Gastrocnemius medialis (tissue), 4 donors: Measurements from ENCODE around the gene POC5.

ENCODE experiments used
- CTCF ChIP-seq, 5 experiments: fragments of 450-650 bp in 3 of 5; fragments of 200-600 bp in 2 of 5; sonication (generic) in 2 of 5; IDR thresholded peaks in 4 of 5; conservative IDR thresholded peaks in 1 of 5; 1 replicate in 4 of 5; 2 replicates in 1 of 5; pipeline ENCODE4 v1.5.1; 2016 to 2019; ENCODE audit warnings: antibody characterized with exemption in 5 of 5, mild to moderate bottlenecking in 3 of 5, moderate library complexity in 3 of 5
- POLR2A ChIP-seq, 2 donors: fragments of 450-650 bp; IDR thresholded peaks; one replicate each; pipeline ENCODE4 v1.6.1; 2017; ENCODE audit warnings: antibody characterized with exemption in 2 of 2, mild to moderate bottlenecking in 2 of 2, moderate library complexity in 2 of 2

- TF ChIP-seq CTCF (IDR thresholded peaks at IDR 0.05 in 4 of 5, conservative IDR thresholded peaks at IDR 0.05 in 1 of 5): no peak
- no peak for TF ChIP-seq POLR2A (IDR thresholded peaks at IDR 0.05)
Observed at GRCh38 chr5:75632321-75632720, 84.9 kb downstream of the POC5 start.
